ENCODE measurements around the gene SMIM8. TPM values are rescaled to one million over a fixed set of nuclear protein-coding genes. Genes with fewer than 3 reads are reported as not detected.
A peak's percentile ranks its signal among the peaks of the same experiment; 100 is the strongest.

The SMIM8 gene
- total RNA-seq, 1 experiment from 2014 or later: 6.6 TPM

- Histone ChIP-seq H3K23me2 (ENCODE audit: insufficient read length, low read depth, low read length, poor library complexity, severe bottlenecking) (no peaks in the 10 kb centered on the region), H4K8ac (replicated peaks; ENCODE audit: insufficient read length, low read depth, low read length) (no peak overlapping the region), H4K91ac (ENCODE audit: insufficient read length, low read depth, low read length) (no peak overlapping the region), H3K9me3 (ENCODE audit: control insufficient read depth, low read depth, low read length) (no peaks in the 10 kb centered on the region), H2AK5ac (ENCODE audit: insufficient read length, low read length) (no peak overlapping the region), H3K56ac (ENCODE audit: insufficient read length, low read depth, low read length) (no peak overlapping the region), H3T11ph (ENCODE audit: low read length) (no peak overlapping the region), H3K14ac (ENCODE audit: insufficient read depth, low read length) (no peak overlapping the region), H3K79me2 (ENCODE audit: insufficient read depth, low read length) (no peaks in the 10 kb centered on the region), H3K18ac (ENCODE audit: insufficient read length, low read depth, low read length) (no peak overlapping the region), H2BK20ac (ENCODE audit: low read depth, low read length, poor library complexity, severe bottlenecking) (no peak overlapping the region), H3K4me2 (ENCODE audit: insufficient read depth, insufficient read length, low read length) (no peak overlapping the region), H2AFZ (ENCODE audit: low read length) (no peak overlapping the region), H3K79me1 (ENCODE audit: insufficient read depth, low read depth, low read length, poor library complexity, severe bottlenecking) (no peaks in the 10 kb centered on the region), H2BK5ac (ENCODE audit: insufficient read length, low read length) (no peak overlapping the region), H3K4me1 (ENCODE audit: insufficient read depth, low read length) (no peaks in the 10 kb centered on the region), H2BK15ac (ENCODE audit: low read depth, low read length) (no peak overlapping the region), H3K9ac (ENCODE audit: extremely low read depth, insufficient read length, low read length) (no peak overlapping the region), H2BK12ac (ENCODE audit: insufficient read length, low read depth, low read length) (no peak overlapping the region), H4K5ac (ENCODE audit: insufficient read length, low read depth, low read length) (no peak overlapping the region), H3K23ac (ENCODE audit: insufficient read length, low read depth, low read length) (no peak overlapping the region), H2BK120ac (ENCODE audit: low read depth, low read length, poor library complexity, severe bottlenecking) (no peak overlapping the region), H3K27ac (ENCODE audit: insufficient read length, low read depth, low read length) (no peak overlapping the region), H3K4ac (ENCODE audit: low read depth, low read length) (no peak overlapping the region), H3K27me3 (ENCODE audit: insufficient read depth, low read length) (no peaks in the 10 kb centered on the region), H4K20me1 (ENCODE audit: control insufficient read depth, insufficient read depth, insufficient read length) (no peaks in the 10 kb centered on the region)
- H3K27ac Mint-ChIP-seq: no peak overlapping the region
- TF ChIP-seq, protein P1, sequence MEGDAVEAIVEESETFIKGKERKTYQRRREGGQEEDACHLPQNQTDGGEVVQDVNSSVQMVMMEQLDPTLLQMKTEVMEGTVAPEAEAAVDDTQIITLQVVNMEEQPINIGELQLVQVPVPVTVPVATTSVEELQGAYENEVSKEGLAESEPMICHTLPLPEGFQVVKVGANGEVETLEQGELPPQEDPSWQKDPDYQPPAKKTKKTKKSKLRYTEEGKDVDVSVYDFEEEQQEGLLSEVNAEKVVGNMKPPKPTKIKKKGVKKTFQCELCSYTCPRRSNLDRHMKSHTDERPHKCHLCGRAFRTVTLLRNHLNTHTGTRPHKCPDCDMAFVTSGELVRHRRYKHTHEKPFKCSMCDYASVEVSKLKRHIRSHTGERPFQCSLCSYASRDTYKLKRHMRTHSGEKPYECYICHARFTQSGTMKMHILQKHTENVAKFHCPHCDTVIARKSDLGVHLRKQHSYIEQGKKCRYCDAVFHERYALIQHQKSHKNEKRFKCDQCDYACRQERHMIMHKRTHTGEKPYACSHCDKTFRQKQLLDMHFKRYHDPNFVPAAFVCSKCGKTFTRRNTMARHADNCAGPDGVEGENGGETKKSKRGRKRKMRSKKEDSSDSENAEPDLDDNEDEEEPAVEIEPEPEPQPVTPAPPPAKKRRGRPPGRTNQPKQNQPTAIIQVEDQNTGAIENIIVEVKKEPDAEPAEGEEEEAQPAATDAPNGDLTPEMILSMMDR (conservative IDR thresholded peaks at IDR 0.05): peak; percentile 76
- H3K4me1 Mint-ChIP-seq: no peaks in the 10 kb centered on the region
- peak; percentile 68 for DNase-seq
- no CpG with 5 or more reads among the region's 3 CpGs for WGBS (ENCODE audit: extremely low coverage, insufficient read length, low lambda C conversion rate)
- no peak overlapping the region for H3K4me3 Mint-ChIP-seq
- no peaks in the 10 kb centered on the region for H3K36me3 Mint-ChIP-seq (ENCODE audit: insufficient read depth in 1 of 3, low read depth in 3 of 3)
- no peaks in the 10 kb centered on the region for H3K9me3 Mint-ChIP-seq
- H3K27me3 Mint-ChIP-seq (ENCODE audit: low read depth): no peaks in the 10 kb centered on the region
Observed at GRCh38 chr6:87391334-87391733, 68.9 kb downstream of the SMIM8 start.

Other genes starting within 250 kb of the SMIM8 start
- not detected in 2 replicates for gene CGA, start 227.5 kb upstream of the SMIM8 start, total RNA-seq (2021)
- 36.2 and 38.7 TPM in 2 replicates for gene ZNF292, start 167.0 kb upstream of the SMIM8 start, total RNA-seq (2021)
- 2.1 and 2.3 TPM in 2 replicates for gene GJB7, start 6.7 kb downstream of the SMIM8 start, total RNA-seq (2021)
- gene C6orf163, start 22.2 kb downstream of the SMIM8 start, total RNA-seq (2021): 1.2 and 1.4 TPM in 2 replicates
- gene CFAP206, start 85.4 kb downstream of the SMIM8 start, total RNA-seq (2021): not detected in 2 replicates
- 6.1 and 7.1 TPM in 2 replicates for gene SLC35A1, start 150.4 kb downstream of the SMIM8 start, total RNA-seq (2021)

Measured in H9 (cell line).